Mucosa of descending colon (tissue), 3 donors: ENCODE data around the gene SLC25A27. TPM values are rescaled to one million over a fixed set of nuclear protein-coding genes. Genes with fewer than 3 reads are reported as not detected.

Source experiments
- ATAC-seq: fragments of 200-7000 bp; cut with Tn5 transposase; one replicate; pipeline ENCODE4 v1.9.1; 2020; ENCODE audit warnings: mild to moderate bottlenecking, moderate library complexity
- DNase-seq, 3 donors: peaks; one replicate each; pipeline ENCODE4 v3.0.0-alpha.2; 2020
- H3K36me3 ChIP-seq: fragments of 200-600 bp; one replicate; pipeline ENCODE4 v1.8.0; 2021; ENCODE audit warnings: low read depth, mild to moderate bottlenecking
- H3K4me1 ChIP-seq: fragments of 200-600 bp; one replicate; pipeline ENCODE4 v1.8.0; 2021; ENCODE audit warnings: low read depth, mild to moderate bottlenecking
- H3K4me3 ChIP-seq: fragments of 200-600 bp; one replicate; pipeline ENCODE4 v1.8.0; 2021; ENCODE audit warnings: mild to moderate bottlenecking
- H3K9me3 ChIP-seq: fragments of 200-600 bp; one replicate; pipeline ENCODE4 v1.8.0; 2021; ENCODE audit warnings: mild to moderate bottlenecking
- CTCF ChIP-seq: fragments of 200-600 bp; IDR thresholded peaks from one replicate; pipeline ENCODE4 v1.8.0; 2022; ENCODE audit warnings: antibody characterized with exemption, mild to moderate bottlenecking
- intact Hi-C, 2 donors: fragments of 100-400 bp; cut with DNase I in 1 of 2; cut with micrococcal nuclease in 1 of 2; formaldehyde crosslinking; loops; one replicate each; pipeline versions ENCODE4 v1.11.0 to v1.11.1; 2022; cut with DNase I, micrococcal nuclease
- total RNA-seq, 3 donors: library from RNA; stranded (reverse); fragmentation: NEBNext Ultra II Directional in 2 of 3; extraction: Animal tissue kit (Norgen Biotek cat#: 25700) in 2 of 3; gene quantifications; one replicate each; pipeline versions ENCODE4 v1.2.1 to v1.2.4, GENCODE V29; 2021 to 2023
- donor health status: DM: no; HTN: no; CAD: no; lungs with moderate emphysema.
- donor health status: DM: no; HTN: no; CAD: no.
- donor health status: DM: no; HTN: yes; CAD: no.

Gene SLC25A27
- total RNA-seq, 3 donors from 2014 or later: 12.8 to 19.5 (median 19.4) TPM

- ATAC-seq (no peak), DNase-seq (no peak)
- Histone ChIP-seq H3K4me1 (no peaks in the 10 kb centered on the region), H3K4me3 (no peak overlapping the region), H3K9me3 (no peaks in the 10 kb centered on the region), H3K36me3 (no peaks in the 10 kb centered on the region)
- no peak for TF ChIP-seq CTCF
- intact Hi-C loops: no loop called here
Measured at GRCh38 chr6:46690141-46690755, 37.5 kb downstream of the SLC25A27 start.

GRCh38 chr6:46690911-46691451 is 38.2 kb downstream of the SLC25A27 start:
- Histone ChIP-seq H3K36me3 (no peaks in the 10 kb centered on the region), H3K9me3 (no peaks in the 10 kb centered on the region), H3K4me3 (no peak overlapping the region), H3K4me1 (no peaks in the 10 kb centered on the region)
- intact Hi-C loops: no loop called here
- no peak for TF ChIP-seq CTCF
- no peak for DNase-seq
- no peak for ATAC-seq

- intact Hi-C loops: no loop called here
- no peak for DNase-seq
- H3K4me1 ChIP-seq: no peaks in the 10 kb centered on the region
- no peak for ATAC-seq
- no peaks in the 10 kb centered on the region for H3K9me3 ChIP-seq
- no peaks in the 10 kb centered on the region for H3K36me3 ChIP-seq
- TF ChIP-seq CTCF: no peak
- no peak overlapping the region for H3K4me3 ChIP-seq
Measured at GRCh38 chr6:46699970-46700369, 47.2 kb downstream of the SLC25A27 start.

- no peaks in the 10 kb centered on the region for H3K9me3 ChIP-seq
- peak; percentile 25 for ATAC-seq
Measured at GRCh38 chr6:46704562-46704961, 51.8 kb downstream of the SLC25A27 start.

GRCh38 chr6:46706464-46706863 is 53.7 kb downstream of the SLC25A27 start:
- Histone ChIP-seq H3K4me1 (no peaks in the 10 kb centered on the region), H3K36me3 (no peaks in the 10 kb centered on the region), H3K4me3 (no peak overlapping the region), H3K9me3 (no peaks in the 10 kb centered on the region)
- intact Hi-C loops: no loop called here
- no peak for TF ChIP-seq CTCF
- DNase-seq (no peak), ATAC-seq (no peak)

More at GRCh38 chr6:46704562-46704961, 51.8 kb downstream of the SLC25A27 start:
- Histone ChIP-seq H3K4me3 (no peak overlapping the region), H3K4me1 (no peaks in the 10 kb centered on the region), H3K36me3 (no peaks in the 10 kb centered on the region)
- TF ChIP-seq CTCF: no peak
- no peak for DNase-seq
- intact Hi-C loops: no loop called here
